ENCODE measurements around the gene NTN5.

DNA sequence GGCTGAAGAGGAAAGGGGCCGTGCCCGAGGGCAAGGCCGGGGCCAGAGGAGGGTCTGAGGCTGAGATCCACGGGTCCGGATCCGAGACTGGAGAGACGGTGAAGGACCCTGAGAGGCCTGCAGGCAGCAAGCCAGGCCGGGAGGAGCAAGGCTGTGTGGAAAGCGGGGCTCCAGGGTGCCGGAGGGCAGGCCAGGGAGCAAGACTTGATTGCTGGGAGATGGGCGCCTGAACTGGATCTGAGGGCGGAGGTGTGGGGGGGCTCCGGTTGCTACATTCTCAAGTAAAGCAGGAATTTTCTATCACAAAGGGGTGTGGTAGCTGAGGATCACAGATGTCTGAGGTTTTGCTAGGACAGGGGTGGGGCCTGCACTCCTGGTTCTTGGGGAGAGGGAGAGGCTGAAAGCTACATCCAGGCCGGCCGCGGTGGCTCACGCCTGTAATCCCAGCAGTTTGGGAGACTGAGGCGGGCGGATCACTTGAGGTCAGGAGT, 42.9 kb upstream of the NTN5 start:
- no peak for TF ChIP-seq EZH2 (IDR thresholded peaks at IDR 0.05; ENCODE audit: borderline replicate concordance)
- TF ChIP-seq CTCF (IDR thresholded peaks at IDR 0.05; ENCODE audit: poor library complexity), result no peak
